Measurements from ENCODE around the gene TMIE. TPM values are rescaled to one million over a fixed set of nuclear protein-coding genes. Genes with fewer than 3 reads are reported as not detected.

The TMIE gene
- total and polyA plus RNA-seq, 2 of the 4 experiments (the other 2 are of a cell fraction) = 0.12 TPM; not detected in 1

DNA sequence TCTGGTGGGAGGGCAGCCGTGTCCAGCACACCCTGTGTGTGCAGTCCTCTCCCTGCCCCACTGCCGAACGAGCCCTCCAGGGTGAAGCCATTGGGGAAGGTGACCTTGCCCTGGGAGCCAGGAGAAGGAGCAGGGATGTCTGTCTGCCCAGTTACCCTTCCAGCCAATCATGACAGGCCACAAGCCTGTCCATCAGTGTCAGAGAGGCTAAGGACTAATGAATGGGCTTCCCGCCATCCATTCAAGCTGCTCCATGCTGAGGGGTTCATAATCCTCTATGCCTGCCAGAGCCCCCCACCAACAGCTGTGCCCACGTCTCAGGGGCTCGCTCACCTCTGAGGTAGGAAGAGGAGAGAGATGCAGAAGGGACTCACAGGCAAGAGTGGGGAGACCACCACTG lies 22.9 kb upstream of the TMIE start:
- POLR2A ChIA-PET (ENCODE audit: unreplicated experiment) = no interaction called here

More for the DNA sequence above, 22.9 kb upstream of the TMIE start:
- Histone ChIP-seq H3K9ac (ENCODE audit: low read depth, low read length) (no peak overlapping the region), H2AK9ac (replicated peaks; ENCODE audit: low read depth, low read length, poor library complexity) (no peak overlapping the region), H3K23ac (ENCODE audit: low read depth, low read length) (no peak overlapping the region), H2BK120ac (ENCODE audit: low read depth, low read length) (no peak overlapping the region), H2AFZ (replicated peaks; ENCODE audit: low read length, poor library complexity) (no peak overlapping the region), H3K4me2 (ENCODE audit: low read depth, low read length) (no peak overlapping the region), H3K9me1 (ENCODE audit: insufficient read depth, low read length) (peaks cover 5% of the 10 kb centered on the region; the same call in 1 of the 2 replicates), H3K36me3 (ENCODE audit: control insufficient read depth, insufficient read depth, low read length) (peaks cover 7% of the 10 kb centered on the region; the same call in 1 of the 2 replicates), H3K4ac (ENCODE audit: low read depth, low read length) (no peak overlapping the region), H3K18ac (ENCODE audit: low read depth, low read length) (no peak overlapping the region), H4K5ac (ENCODE audit: low read depth, low read length) (no peak overlapping the region), H3K4me3 (ENCODE audit: insufficient read depth, low read depth, low read length) (no peak overlapping the region), H4K20me1 (ENCODE audit: insufficient read depth, low read length) (no peaks in the 10 kb centered on the region), H4K91ac (ENCODE audit: insufficient read depth, low read depth, low read length) (no peak overlapping the region), H3K4me1 (ENCODE audit: control insufficient read depth, insufficient read depth, low read length) (peaks cover 2% of the 10 kb centered on the region; the same call in 1 of the 2 replicates), H3K27ac (ENCODE audit: insufficient read depth, low read length) (no peak overlapping the region), H3K9me3 (ENCODE audit: control insufficient read depth, insufficient read depth, low read length) (no peaks in the 10 kb centered on the region), H2AK5ac (ENCODE audit: low read depth, low read length) (no peak overlapping the region), H2BK5ac (ENCODE audit: low read depth, low read length, poor library complexity, severe bottlenecking) (no peak overlapping the region), H3K14ac (replicated peaks; ENCODE audit: low read depth, low read length) (no peak overlapping the region), H2BK20ac (ENCODE audit: low read depth, low read length) (no peak overlapping the region), H4K8ac (ENCODE audit: low read depth in 2 of 2, low read length in 2 of 2) (no peak overlapping the region), H3K56ac (ENCODE audit: extremely low read depth, insufficient read depth, low read length) (no peak overlapping the region), H3K27me3 (ENCODE audit: control insufficient read depth, insufficient read depth, low read length) (no peaks in the 10 kb centered on the region), H2BK15ac (ENCODE audit: low read depth, low read length) (no peak overlapping the region), H3K79me1 (ENCODE audit: low read depth in 1 of 2, low read length in 2 of 2) (no peaks in the 10 kb centered on the region)
- intact Hi-C loops (cut with micrococcal nuclease) = no loop called here
- dilution Hi-C loops (cut with HindIII; ENCODE audit: low sequenced_read_pairs, unreplicated experiment) = no loop called here
- CTCF ChIA-PET = no interaction called here
- ATAC-seq (ENCODE audit: low read depth) = no peak
- BruUV-seq (replicated peaks) = no TSS peak
- WGBS, 2 experiments (ENCODE audit: extremely low coverage in 2 of 2, insufficient read length in 1 of 2) = no CpG with 5 or more reads among the region's 6 CpGs
- no peak for DNase-seq
- TF ChIP-seq NFE2L2 (IDR thresholded peaks at IDR 0.05; ENCODE audit: low read depth, low read length) (no peak), MXI1 (IDR thresholded peaks at IDR 0.05; ENCODE audit: borderline replicate concordance, low read depth, low read length) (no peak), MAFK (IDR thresholded peaks at IDR 0.05; ENCODE audit: low read depth, low read length) (no peak), RCOR1 (IDR thresholded peaks at IDR 0.05; ENCODE audit: insufficient replicate concordance, low read length) (no peak), POLR2A (IDR thresholded peaks at IDR 0.05; ENCODE audit: low read depth, low read length) (no peak), MAZ (IDR thresholded peaks at IDR 0.05; ENCODE audit: borderline replicate concordance, low read depth, low read length) (no peak), CEBPB (IDR thresholded peaks at IDR 0.05; ENCODE audit: low read depth, low read length) (no peak), RAD21 (IDR thresholded peaks at IDR 0.05; ENCODE audit: low read length) (no peak), SMC3 (IDR thresholded peaks at IDR 0.05; ENCODE audit: low read depth, low read length) (no peak), FOS (IDR thresholded peaks at IDR 0.05; ENCODE audit: low read depth, low read length) (no peak), BHLHE40 (IDR thresholded peaks at IDR 0.05; ENCODE audit: low read depth, low read length) (no peak), RFX5 (IDR thresholded peaks at IDR 0.05; ENCODE audit: low read depth, low read length) (no peak), CHD1 (IDR thresholded peaks at IDR 0.05; ENCODE audit: low read depth, low read length) (no peak)
- TF ChIP-seq, protein P1, sequence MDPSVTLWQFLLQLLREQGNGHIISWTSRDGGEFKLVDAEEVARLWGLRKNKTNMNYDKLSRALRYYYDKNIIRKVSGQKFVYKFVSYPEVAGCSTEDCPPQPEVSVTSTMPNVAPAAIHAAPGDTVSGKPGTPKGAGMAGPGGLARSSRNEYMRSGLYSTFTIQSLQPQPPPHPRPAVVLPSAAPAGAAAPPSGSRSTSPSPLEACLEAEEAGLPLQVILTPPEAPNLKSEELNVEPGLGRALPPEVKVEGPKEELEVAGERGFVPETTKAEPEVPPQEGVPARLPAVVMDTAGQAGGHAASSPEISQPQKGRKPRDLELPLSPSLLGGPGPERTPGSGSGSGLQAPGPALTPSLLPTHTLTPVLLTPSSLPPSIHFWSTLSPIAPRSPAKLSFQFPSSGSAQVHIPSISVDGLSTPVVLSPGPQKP (IDR thresholded peaks at IDR 0.05; ENCODE audit: borderline replicate concordance, low read depth, low read length) = no peak
- TF ChIP-seq, protein P2, sequence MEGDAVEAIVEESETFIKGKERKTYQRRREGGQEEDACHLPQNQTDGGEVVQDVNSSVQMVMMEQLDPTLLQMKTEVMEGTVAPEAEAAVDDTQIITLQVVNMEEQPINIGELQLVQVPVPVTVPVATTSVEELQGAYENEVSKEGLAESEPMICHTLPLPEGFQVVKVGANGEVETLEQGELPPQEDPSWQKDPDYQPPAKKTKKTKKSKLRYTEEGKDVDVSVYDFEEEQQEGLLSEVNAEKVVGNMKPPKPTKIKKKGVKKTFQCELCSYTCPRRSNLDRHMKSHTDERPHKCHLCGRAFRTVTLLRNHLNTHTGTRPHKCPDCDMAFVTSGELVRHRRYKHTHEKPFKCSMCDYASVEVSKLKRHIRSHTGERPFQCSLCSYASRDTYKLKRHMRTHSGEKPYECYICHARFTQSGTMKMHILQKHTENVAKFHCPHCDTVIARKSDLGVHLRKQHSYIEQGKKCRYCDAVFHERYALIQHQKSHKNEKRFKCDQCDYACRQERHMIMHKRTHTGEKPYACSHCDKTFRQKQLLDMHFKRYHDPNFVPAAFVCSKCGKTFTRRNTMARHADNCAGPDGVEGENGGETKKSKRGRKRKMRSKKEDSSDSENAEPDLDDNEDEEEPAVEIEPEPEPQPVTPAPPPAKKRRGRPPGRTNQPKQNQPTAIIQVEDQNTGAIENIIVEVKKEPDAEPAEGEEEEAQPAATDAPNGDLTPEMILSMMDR (conservative IDR thresholded peaks at IDR 0.05; ENCODE audit: low read depth, low read length) = no peak
- TF ChIP-seq, protein P3, sequence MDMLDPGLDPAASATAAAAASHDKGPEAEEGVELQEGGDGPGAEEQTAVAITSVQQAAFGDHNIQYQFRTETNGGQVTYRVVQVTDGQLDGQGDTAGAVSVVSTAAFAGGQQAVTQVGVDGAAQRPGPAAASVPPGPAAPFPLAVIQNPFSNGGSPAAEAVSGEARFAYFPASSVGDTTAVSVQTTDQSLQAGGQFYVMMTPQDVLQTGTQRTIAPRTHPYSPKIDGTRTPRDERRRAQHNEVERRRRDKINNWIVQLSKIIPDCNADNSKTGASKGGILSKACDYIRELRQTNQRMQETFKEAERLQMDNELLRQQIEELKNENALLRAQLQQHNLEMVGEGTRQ (IDR thresholded peaks at IDR 0.05; ENCODE audit: low read depth, low read length) = no peak
- in situ Hi-C loops (cut with MboI; ENCODE audit: low sequenced_read_pairs) = no loop called here

Data from IMR-90 (cell line).